ENCODE measurements around the gene PTPN13. TPM values are rescaled to one million over a fixed set of nuclear protein-coding genes. Genes with fewer than 3 reads are reported as not detected.

PTPN13 gene
- total RNA-seq, 2 donors from 2014 or later, result 130 to 238 TPM

DNA sequence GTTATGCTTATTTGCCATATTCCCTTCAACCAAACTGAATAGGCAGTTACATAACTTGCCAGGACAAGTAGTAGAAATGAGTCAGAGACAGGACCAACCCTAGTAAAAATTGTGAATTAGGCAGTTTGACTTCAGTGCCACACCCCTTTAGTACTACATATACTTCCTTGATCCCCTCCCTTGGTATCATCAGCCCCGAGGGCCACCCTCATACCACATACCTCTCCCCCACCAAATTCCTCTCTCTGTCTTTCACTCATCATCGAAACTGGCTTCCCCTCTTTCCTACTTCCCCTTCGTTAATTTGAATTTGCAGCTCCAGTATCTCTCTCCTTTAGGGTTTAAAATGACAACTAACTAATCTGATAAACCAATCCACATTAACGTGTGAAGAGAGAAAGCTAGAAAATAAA, 7.9 kb upstream of the PTPN13 start:
- TF ChIP-seq, protein P1, sequence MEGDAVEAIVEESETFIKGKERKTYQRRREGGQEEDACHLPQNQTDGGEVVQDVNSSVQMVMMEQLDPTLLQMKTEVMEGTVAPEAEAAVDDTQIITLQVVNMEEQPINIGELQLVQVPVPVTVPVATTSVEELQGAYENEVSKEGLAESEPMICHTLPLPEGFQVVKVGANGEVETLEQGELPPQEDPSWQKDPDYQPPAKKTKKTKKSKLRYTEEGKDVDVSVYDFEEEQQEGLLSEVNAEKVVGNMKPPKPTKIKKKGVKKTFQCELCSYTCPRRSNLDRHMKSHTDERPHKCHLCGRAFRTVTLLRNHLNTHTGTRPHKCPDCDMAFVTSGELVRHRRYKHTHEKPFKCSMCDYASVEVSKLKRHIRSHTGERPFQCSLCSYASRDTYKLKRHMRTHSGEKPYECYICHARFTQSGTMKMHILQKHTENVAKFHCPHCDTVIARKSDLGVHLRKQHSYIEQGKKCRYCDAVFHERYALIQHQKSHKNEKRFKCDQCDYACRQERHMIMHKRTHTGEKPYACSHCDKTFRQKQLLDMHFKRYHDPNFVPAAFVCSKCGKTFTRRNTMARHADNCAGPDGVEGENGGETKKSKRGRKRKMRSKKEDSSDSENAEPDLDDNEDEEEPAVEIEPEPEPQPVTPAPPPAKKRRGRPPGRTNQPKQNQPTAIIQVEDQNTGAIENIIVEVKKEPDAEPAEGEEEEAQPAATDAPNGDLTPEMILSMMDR (conservative IDR thresholded peaks at IDR 0.05), result no peak
- 45% methylated on average over 4 of the region's 4 CpGs; no CpG with 5 or more reads in 1 of the 2 experiments for WGBS, 2 experiments (ENCODE audit: insufficient coverage in 1 of 2, insufficient read length in 1 of 2)
- no peak overlapping the region for H3K27ac ChIP-seq (ENCODE audit: low read depth, low read length)
- H3K9me3 ChIP-seq (ENCODE audit: control insufficient read depth, low read length), result no peaks in the 10 kb centered on the region
- H3K27me3 Mint-ChIP-seq (ENCODE audit: insufficient read depth), result peaks cover 46% of the 10 kb centered on the region
- no peak overlapping the region for H3K4me3 Mint-ChIP-seq
- H3K27ac Mint-ChIP-seq, result no peak overlapping the region
- no peak for DNase-seq
- no peak overlapping the region for H3K9ac ChIP-seq (ENCODE audit: extremely low read depth, low read length, poor library complexity, severe bottlenecking)
- H3K27me3 ChIP-seq (ENCODE audit: control insufficient read depth, insufficient read depth, low read length, poor library complexity, severe bottlenecking), result peaks cover 30% of the 10 kb centered on the region
- peaks cover 6% of the 10 kb centered on the region for H3K4me1 ChIP-seq (ENCODE audit: control insufficient read depth, insufficient read depth, low read length)
- H3K9me3 Mint-ChIP-seq, result no peaks in the 10 kb centered on the region
- no peaks in the 10 kb centered on the region for H3K36me3 Mint-ChIP-seq (ENCODE audit: low read depth)
- H3K4me1 Mint-ChIP-seq, result peaks cover 31% of the 10 kb centered on the region
- H3K36me3 ChIP-seq (ENCODE audit: control insufficient read depth, insufficient read depth, low read length), result no peaks in the 10 kb centered on the region
- H3K4me3 ChIP-seq (ENCODE audit: low read length), result peak overlapping the region; percentile 9

DNA sequence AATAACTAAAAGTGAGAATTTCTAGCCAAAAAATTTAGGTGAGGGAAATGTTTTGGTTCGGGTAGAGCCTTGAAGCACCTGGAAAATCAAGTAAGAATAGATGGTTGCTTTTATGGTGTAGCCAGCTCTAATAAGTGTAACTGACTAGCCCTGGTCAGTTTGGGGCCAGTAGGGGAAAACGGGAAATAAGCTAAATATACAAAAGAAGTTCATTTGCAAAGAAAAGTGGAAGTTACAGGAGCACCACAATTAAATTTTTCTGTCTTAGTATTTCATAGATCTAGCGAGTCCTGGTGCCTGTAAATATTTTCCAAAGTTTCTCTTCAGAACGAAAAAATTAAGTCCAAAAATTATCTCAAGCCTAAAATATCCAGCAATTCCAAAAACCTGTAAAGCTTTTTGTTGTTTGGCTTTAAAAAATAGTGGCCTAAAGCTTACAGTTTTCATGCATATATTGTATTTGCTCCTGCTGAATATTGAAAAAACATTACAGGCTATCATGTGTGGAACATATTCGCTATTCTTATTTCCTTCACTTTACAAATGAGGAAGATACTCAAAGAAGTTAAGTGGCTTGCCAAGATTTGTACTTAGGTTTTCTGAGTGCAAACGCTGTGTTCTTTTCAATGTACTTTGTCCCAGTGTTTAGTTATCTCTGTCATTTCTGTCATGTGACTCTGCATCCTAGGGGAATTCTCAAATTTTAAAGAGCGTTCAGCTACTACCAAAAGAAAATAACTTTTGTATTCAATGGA, 7.3 kb upstream of the PTPN13 start:
- peak overlapping the region; percentile 9 for H3K4me3 ChIP-seq (ENCODE audit: low read length)
- Mint-ChIP-seq H3K9me3 (no peaks in the 10 kb centered on the region), H3K36me3 (ENCODE audit: low read depth) (no peaks in the 10 kb centered on the region), H3K27ac (no peak overlapping the region), H3K27me3 (ENCODE audit: insufficient read depth) (peaks cover 46% of the 10 kb centered on the region), H3K4me1 (peaks cover 31% of the 10 kb centered on the region), H3K4me3 (no peak overlapping the region)
- peaks cover 30% of the 10 kb centered on the region for H3K27me3 ChIP-seq (ENCODE audit: control insufficient read depth, insufficient read depth, low read length, poor library complexity, severe bottlenecking)
- TF ChIP-seq, protein P1 (conservative IDR thresholded peaks at IDR 0.05), result no peak
- DNase-seq, result no peak
- H3K36me3 ChIP-seq (ENCODE audit: control insufficient read depth, insufficient read depth, low read length), result no peaks in the 10 kb centered on the region
- 75 to 87% methylated on average over 5 to 7 of the region's 7 CpGs for WGBS, 2 experiments (ENCODE audit: insufficient coverage in 1 of 2, insufficient read length in 1 of 2)
- H3K4me1 ChIP-seq (ENCODE audit: control insufficient read depth, insufficient read depth, low read length), result peaks cover 6% of the 10 kb centered on the region
- H3K27ac ChIP-seq (ENCODE audit: low read depth, low read length), result no peak overlapping the region
- H3K9ac ChIP-seq (ENCODE audit: extremely low read depth, low read length, poor library complexity, severe bottlenecking), result peak overlapping the region; percentile 4
- H3K9me3 ChIP-seq (ENCODE audit: control insufficient read depth, low read length), result no peaks in the 10 kb centered on the region

DNA sequence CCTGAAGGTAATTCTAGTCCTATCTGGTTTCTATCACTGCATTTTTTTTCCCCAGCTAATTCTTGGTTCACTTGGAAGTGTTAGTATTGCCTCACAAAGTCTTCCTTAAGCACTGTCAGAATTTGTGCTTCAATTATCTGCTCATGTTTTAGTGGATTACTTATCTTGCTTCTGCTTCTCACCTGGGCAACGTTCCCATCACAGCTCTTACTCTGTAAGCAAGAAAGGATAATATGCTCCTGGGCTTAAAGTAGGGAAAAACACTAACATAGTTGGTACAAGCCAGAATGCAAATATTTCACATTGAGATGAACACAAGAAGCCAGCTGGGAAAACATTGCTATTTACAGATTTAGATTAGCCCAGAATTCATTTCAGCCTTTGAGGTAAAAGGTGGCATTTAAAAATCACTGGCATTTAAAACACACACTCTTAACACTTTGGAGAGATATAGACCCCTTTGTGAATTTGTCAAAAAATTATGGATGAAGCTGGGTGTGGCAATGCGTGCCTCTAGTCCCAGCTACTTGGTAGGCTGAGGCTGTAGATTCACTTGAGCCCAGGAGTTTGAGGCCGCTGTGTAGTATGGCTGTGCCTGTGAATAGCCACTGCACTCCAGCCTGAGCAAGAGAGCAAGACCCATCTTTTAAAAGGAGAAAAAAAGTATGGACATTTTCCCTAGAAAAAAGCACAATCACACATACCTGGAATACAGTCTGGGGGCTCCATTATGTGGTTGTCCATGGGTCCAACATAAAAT, 6.6 kb upstream of the PTPN13 start:
- Histone ChIP-seq H3K4me1 (ENCODE audit: control insufficient read depth, insufficient read depth, low read length) (peaks cover 12% of the 10 kb centered on the region), H3K27ac (ENCODE audit: low read depth, low read length) (no peak overlapping the region), H3K9ac (ENCODE audit: extremely low read depth, low read length, poor library complexity, severe bottlenecking) (peak overlapping the region; percentile 22), H3K27me3 (ENCODE audit: control insufficient read depth, insufficient read depth, low read length, poor library complexity, severe bottlenecking) (peaks cover 30% of the 10 kb centered on the region), H3K9me3 (ENCODE audit: control insufficient read depth, low read length) (no peaks in the 10 kb centered on the region), H3K36me3 (ENCODE audit: control insufficient read depth, insufficient read depth, low read length) (no peaks in the 10 kb centered on the region), H3K4me3 (ENCODE audit: low read length) (peak overlapping the region; percentile 9)
- H3K9me3 Mint-ChIP-seq, result no peaks in the 10 kb centered on the region
- H3K4me1 Mint-ChIP-seq, result peaks cover 37% of the 10 kb centered on the region
- DNase-seq, result no peak
- H3K4me3 Mint-ChIP-seq, result no peak overlapping the region
- no peak overlapping the region for H3K27ac Mint-ChIP-seq
- TF ChIP-seq, protein P1 (conservative IDR thresholded peaks at IDR 0.05), result no peak
- peaks cover 45% of the 10 kb centered on the region for H3K27me3 Mint-ChIP-seq (ENCODE audit: insufficient read depth)
- 60 to 93% methylated on average over 2 to 3 of the region's 3 CpGs for WGBS, 2 experiments (ENCODE audit: insufficient coverage in 1 of 2, insufficient read length in 1 of 2)
- H3K36me3 Mint-ChIP-seq (ENCODE audit: low read depth), result no peaks in the 10 kb centered on the region
